NCI-H748 treated with DMSO at 0.1 percent for 48 hours (cell line): ENCODE measurements around the gene NRGN.

Source experiments
- DNase-seq: peaks from one replicate; lab custom pipeline; 2025; lab: John Stamatoyannopoulos, UW

Gene NRGN

DNA sequence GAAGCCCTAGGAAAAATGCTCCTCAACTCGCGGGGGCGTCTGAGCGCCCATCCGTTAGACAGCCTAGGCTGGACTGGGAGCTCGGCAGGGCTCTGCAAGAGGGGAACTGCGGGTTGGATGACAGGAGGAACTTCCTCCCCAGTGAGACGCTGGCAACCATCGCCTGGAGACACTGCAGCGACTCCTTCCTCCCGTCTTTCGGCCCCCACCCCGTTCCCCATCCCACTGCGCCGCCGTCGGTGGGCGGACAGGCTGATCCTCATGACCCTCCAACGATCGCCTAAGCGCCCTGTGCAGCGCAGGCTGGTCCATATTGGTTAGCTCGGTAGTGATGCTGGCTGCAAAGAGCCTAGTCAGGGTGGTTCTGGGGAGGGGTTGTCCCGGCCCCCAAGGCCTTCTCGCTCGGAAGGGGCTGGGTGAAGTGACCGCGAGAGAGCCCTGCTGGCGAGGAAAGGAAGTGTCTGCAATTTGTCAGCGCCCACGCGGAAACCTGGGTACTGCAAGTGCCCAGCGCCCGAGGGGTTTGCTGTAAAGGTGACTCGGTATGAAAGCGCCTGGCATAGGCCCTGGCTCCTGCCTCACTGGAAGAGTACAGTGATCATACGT, 638 bp downstream of the NRGN start:
- DNase-seq: peak; percentile 19

GRCh38 chr11:124742555-124742954, 2.8 kb downstream of the NRGN start:
- DNase-seq: no peak

GRCh38 chr11:124743050-124743449, 3.3 kb downstream of the NRGN start:
- DNase-seq: no peak

- no peak for DNase-seq
These were observed 5.6 kb downstream of the NRGN start for GRCh38 chr11:124745270-124745834.

DNA sequence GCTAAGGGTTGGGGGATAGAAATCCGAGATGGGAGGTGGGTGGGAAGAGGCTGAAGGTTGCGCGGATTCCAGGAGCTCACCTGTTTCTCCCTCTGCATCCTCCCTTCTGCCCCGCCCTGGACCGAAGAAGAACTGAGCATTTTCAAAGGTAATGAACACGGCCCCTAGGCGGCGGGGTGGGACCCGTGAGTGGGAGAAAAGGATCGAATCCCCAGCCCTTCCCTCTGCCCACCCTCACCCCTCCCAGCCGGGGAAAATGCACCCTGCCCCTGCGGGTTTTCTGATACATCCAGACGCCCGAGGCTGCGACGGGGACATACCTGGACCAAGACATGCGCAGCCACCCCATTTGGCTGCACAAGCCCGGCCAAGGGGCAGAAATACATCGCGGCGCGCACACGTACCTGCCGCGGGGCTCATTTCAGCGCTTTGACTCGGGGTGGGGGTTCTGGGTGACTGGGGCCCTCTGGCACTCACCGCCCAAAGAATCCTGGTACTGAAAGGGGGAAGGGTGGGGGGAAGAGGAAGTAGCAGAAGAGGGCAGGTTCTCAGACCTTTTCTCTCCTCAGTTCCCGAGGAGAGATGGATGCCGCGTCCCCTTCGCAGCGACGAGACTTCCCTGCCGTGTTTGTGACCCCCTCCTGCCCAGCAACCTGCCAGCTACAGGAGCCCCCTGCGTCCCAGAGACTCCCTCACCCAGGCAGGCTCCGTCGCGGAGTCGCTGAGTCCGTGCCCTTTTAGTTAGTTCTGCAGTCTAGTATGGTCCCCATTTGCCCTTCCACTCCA, 6.3 kb downstream of the NRGN start:
- DNase-seq: no peak

DNA sequence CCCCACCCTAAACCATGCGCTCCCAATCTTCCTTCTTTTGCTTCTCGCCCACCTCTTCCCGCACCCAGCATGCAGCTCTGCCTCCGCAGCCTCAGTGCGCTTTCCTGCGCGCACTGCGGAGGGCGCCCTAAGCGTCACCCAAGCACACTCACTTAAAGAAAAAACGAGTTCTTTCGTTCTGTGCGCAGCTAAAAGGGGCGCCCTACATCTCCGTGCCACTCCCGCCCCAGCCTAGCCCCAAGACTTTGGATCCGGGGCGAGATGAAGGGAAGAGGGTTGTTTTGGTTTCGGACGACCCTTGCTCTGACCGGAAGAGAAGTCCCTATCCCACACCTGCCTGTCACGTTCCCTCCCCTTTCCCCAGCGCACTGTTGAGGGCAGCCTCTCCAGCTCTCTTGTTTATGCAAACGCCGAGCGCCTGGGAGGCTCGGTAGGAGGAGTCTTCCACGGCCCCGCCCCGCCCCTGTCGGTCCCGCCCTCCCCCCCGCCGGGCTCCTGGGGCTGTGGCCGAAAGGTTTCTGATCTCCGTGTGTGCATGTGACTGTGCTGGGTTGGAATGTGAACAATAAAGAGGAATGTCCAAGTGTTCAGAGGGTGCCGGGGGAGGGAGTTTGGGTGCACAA, 7.0 kb downstream of the NRGN start:
- peak; percentile 49 for DNase-seq

DNA sequence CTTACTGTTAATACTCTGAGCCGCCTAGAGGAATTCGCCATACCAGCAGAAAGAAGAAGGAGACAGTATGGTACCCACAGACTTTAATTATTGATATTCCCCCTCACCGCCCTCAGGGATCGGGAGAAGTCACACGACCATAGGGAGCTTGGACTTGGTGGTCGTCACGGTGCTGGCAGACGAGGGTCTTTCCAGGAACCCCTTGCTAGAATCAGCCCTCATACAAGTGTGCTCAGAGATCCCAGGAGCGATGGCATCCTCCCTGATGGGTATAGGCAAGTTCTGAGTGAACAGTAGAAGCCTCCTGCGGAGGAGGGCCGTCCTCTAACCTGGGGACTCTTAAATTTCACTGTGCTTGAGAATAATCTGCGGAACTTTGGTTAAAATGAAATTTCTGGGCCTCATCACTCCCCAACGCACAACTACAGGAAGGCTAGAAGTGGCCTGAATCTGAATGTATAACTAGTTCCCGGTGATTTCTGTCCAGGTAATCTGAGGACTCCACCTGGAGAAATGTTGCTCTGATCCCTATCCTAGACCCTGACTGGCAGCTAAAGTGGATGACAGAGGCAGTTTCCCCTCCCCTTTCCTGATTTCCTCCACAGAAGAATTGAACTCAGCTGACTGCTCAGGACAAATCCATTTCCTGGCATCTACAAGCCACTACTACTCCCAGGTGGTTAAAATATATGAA, 7.8 kb downstream of the NRGN start:
- no peak for DNase-seq

- no peak for DNase-seq
These were observed 8.3 kb downstream of the NRGN start for GRCh38 chr11:124748100-124748418.

GRCh38 chr11:124748481-124749343, 9.0 kb downstream of the NRGN start:
- DNase-seq: no peak

DNA sequence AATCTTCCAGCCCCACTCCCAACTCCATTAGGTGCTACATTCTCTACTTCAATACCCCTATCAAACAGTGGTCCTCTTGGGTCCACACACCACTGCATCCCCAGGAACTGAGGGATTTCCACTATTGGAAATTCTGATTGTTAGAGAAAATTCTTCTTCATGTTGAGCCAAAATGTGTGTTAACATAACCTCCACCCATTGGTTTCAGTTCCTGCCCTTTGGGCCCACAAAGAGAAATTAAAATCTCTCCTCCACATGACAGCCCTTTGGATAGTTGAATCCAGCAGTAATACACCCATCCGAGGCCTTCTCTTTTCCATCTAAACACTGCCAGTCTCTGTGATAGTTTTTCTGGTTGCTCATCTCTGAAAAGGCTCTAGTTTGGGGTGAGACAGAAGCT, 10.2 kb downstream of the NRGN start:
- no peak for DNase-seq

DNA sequence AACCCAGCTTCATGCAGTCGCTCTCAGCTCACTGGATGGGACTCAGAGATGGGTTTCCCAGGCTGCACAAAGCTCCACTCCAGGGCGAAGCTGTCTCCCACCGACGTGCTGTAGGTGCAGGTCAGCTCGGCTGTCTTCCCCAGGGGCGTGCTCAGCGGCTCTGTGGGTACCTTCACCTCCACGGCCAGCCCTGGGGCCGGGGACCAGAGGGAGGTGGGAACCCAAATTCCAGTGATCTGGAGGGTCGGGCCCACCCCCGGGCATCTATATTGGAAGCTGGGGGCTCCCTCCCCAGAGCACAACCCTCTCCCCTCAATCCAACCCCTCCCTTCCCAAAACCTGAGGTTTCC, 11.6 kb downstream of the NRGN start:
- no peak for DNase-seq

DNA sequence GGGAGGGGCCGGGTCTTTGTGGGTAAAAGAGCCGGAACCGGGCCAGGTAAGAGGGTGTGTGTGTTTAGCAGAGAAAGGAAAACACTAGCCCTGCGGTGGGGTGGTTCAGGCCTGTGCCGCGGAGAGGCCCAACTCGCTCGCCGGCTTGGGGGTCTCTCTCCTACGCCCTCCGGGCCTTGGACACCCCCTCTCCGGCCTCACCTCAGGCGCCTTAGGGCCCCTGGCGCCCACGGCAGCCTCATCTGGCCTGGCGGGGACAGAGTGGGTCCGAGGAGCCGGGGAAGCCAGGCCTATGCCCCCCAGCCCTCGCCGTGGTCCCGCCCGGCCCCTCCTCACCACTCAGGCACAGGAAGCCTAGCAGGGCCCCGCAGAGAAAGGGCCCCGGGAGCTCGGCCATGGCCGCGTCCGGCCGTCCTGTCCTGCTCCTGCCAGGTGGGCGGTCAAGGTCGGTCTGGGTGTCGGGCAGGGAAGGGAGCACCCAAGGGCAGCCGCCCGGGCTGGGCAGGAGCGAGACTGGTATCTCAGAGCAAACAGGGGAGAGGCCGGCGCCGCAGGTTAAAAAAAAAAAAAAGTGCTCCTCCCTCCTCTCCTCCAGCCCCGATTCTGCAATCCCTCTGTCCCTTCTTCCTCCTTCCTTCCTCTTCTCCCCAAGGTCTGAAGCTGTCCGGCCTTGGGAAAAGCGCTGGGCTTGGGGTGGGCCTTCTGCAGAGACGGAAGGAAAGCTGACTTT, 12.2 kb downstream of the NRGN start, which contains the start of gene VSIG2:
VSIG2 (minus strand) TSS at position 515 of the 730 bp plus-strand sequence; CDS start at position 397, 118 bp downstream.
- DNase-seq: no peak

GRCh38 chr11:124752471-124753102, 12.8 kb downstream of the NRGN start:
- no peak for DNase-seq

GRCh38 chr11:124753205-124753604, 13.5 kb downstream of the NRGN start:
- no peak for DNase-seq

DNA sequence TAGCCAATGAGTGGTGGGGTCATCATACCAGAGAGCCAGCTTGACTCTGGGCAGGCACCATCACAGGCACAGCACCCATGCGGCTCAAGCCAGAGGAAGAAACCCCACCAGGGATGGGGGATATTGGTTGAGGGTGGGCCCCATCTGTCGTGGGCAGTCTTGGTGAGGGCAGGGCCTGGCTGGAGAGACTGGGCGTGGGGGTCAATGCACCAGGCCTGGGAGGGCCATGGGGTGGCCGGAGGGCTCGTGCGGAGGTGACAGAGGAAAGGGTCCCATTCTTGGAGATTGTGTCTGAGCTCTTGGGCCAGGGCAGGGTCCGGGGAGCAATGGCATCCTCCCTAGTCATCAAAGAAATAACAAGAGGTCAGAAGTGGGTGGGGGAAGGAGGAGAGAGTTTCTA, 13.9 kb downstream of the NRGN start:
- DNase-seq: no peak

DNA sequence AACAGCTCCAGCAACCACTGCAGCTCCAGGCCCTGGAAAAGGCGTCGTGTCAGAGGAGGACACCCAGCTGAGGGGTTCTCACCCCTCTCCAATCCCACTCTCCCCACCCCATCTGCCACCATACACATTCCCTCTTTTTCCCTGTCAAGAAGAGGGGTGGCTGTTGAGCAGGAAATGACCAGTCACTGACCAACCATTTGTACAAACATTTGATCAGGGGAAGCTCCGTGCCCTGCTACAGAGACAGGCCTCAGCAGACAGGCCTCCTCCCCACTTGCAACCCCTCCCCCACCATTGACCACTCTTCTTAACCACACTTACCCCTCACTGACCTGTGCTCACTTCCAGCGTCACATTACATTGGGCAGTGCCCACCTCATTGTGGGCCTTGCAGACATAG, 14.6 kb downstream of the NRGN start:
- no peak for DNase-seq

DNA sequence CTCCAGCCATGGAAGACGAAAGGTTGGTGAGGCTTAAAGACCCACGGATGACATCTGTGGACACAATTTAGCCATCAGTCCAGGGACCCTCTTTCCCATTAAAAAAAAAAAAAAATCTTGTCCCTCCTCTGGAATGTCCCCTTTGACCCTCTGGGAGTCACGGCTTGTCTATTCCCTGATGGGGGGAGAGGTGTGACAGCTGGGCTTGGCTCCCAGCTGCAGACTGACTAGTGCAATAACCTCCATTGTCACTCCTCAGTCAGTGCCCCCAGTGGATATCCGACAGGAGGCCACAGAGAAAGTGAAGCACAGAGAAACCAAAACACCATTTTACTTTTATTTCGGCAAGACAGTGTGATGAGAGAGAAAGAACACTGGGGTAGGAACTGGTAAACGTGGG, 15.0 kb downstream of the NRGN start:
- no peak for DNase-seq

DNA sequence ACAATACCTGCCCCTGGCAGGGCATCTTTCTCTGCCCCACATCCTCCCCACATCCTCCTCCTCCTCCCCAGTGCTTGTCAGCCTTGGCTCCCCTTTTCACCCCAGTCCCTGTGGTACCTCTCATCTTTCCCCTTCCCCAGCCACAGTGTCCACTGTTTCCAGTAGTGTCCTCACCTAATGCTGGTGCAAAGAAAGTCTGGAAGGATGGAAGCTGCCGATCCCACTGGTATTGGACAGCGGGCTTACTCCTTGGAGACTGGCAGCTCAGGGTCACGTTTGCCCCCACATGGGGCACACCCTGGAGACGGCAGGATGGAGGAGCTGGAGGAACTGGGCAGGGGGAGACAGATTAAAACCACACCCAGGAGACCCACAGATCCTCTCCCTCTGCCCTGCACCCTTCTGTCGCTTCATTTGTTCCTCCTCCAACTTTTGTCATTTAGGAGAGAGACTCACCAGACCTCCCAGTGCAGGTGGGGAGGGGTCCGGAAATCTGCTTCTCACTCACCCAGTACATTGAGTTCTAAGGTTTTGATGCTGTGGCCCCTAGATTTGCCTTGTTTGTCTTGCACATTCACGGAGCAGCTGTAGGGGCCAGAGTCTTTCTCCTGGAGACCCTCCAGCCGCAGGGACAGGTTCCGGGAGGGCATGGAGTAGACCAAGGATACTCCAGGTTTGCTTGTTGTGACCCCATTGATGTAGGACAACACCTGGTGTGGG, 16.5 kb downstream of the NRGN start:
- DNase-seq: no peak

DNA sequence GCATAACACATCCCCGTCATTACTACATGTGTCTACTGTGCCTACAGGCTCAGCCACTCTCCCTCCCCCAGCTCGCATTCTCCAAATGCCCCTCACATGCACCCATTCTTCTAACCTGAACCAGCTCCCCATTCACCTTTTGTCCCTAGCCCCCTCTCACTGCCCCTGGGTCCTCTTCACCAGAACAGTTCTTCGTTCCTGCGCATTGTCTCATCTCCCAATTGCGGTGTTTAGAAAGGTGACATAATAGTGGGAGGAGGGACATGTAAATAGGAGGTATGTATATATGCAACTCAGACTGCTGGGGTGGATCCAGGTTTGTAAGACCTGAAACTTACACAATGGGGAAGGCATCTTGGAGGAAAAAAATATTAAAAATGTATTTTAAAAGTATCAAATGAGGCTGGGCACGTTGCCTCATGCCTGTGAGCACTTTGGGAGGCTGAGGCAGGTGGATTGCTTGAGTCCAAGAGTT, 17.0 kb downstream of the NRGN start:
- no peak for DNase-seq

- no peak for DNase-seq
These were observed 17.6 kb downstream of the NRGN start for GRCh38 chr11:124757320-124757719.
